Activated naive CD8-positive, alpha-beta T cell treated with anti-CD3 and anti-CD28 coated beads, Interleukin-2, amount 10 ng/mL, durations not matched to agents 7 days and 5 days (primary cell): ENCODE measurements around the gene RABL6. TPM values are rescaled to one million over a fixed set of nuclear protein-coding genes. Genes with fewer than 3 reads are reported as not detected.
A peak's percentile ranks its signal among the peaks of the same experiment; 100 is the strongest.
"Not testable (repeated sequence)": the region's sequence is repeated elsewhere in the genome, so short reads cannot be mapped to it uniquely, and the experiment has no call there.

ENCODE experiments used
- ATAC-seq: fragments of 150-1000 bp; cut with Tn5 transposase; one replicate; pipeline ENCODE4 v1.10.0; 2021; ENCODE audit warnings: low read depth, moderate library complexity
- POLR2A ChIA-PET: fragments of 350-600 bp; sonication (Branson Sonifier 250); formaldehyde crosslinking; loops from one replicate; lab custom pipeline; 2021; ENCODE audit warnings: antibody characterized with exemption; lab: Charles Lee
- DNase-seq: peaks from one replicate; pipeline ENCODE4 v3.0.0; 2021
- H3K27ac Mint-ChIP-seq: one replicate; pipeline ENCODE4 v1.8.0; 2022; ENCODE audit warnings: mild to moderate bottlenecking, mixed read lengths
- H3K27me3 Mint-ChIP-seq: one replicate; pipeline ENCODE4 v1.8.0; 2022; ENCODE audit warnings: mild to moderate bottlenecking, moderate library complexity, mixed read lengths
- H3K36me3 Mint-ChIP-seq: one replicate; pipeline ENCODE4 v1.8.0; 2021; ENCODE audit warnings: mild to moderate bottlenecking, mixed read lengths
- H3K4me1 Mint-ChIP-seq: one replicate; pipeline ENCODE4 v1.8.0; 2021; ENCODE audit warnings: mixed read lengths
- H3K4me3 Mint-ChIP-seq: one replicate; pipeline ENCODE4 v1.8.0; 2022; ENCODE audit warnings: mild to moderate bottlenecking, moderate library complexity, mixed read lengths
- H3K9me3 Mint-ChIP-seq: one replicate; pipeline ENCODE4 v1.8.0; 2021; ENCODE audit warnings: mixed read lengths
- total RNA-seq, 2 experiments: library from RNA; stranded (reverse); gene quantifications; one replicate each; pipeline ENCODE4 v1.2.3, GENCODE V29; 2021

Gene RABL6
- total RNA-seq, 2 experiments from 2014 or later = 91.1 to 98.4 TPM

DNA sequence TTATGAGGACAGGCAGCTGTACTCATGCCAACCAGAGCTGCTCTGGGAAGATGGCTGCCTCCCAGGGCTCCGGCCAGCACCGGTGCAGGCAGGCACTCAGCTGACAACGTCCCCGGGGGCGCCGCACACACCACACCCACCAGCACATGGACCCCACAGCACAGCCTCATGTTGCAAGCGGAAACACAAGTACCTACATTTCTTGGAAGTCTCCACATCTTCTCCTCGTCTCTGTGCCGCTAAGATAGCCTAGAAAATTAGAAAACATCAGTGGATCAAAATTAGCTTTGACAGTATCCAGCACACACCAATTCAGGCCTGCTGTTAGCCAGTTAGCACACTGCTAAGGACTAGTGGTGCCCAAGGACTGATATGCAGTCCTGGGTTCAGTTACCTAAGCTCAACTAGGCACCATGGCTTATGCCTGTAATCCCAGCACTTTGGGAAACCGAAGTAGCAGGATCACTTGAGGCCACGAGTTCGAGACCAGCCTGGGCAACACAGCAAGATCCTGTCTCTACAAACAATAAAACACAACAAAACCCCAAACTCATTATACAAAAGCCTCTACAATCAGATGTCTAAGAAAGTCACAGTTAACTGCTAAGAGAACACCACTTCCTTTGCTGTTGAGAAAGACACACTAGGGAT is 56.0 kb downstream of the RABL6 start:
- no peaks in the 10 kb centered on the region for H3K27me3 Mint-ChIP-seq
- H3K9me3 Mint-ChIP-seq = no peaks in the 10 kb centered on the region
- peaks cover 7% of the 10 kb centered on the region for H3K36me3 Mint-ChIP-seq
- ATAC-seq = no peak
- H3K4me1 Mint-ChIP-seq = peaks cover 14% of the 10 kb centered on the region
- DNase-seq = no peak
- peak overlapping the region; percentile 49 for H3K27ac Mint-ChIP-seq
- POLR2A ChIA-PET = interaction anchor here (0.6 to 1.3 kb wide), 5 partner anchors 9 to 377 kb away, joined by 3 to 5 read pairs (median 4); partner anchors contain the start of genes RABL6, TRAF2 and TUBB4B
- no peak overlapping the region for H3K4me3 Mint-ChIP-seq

DNA sequence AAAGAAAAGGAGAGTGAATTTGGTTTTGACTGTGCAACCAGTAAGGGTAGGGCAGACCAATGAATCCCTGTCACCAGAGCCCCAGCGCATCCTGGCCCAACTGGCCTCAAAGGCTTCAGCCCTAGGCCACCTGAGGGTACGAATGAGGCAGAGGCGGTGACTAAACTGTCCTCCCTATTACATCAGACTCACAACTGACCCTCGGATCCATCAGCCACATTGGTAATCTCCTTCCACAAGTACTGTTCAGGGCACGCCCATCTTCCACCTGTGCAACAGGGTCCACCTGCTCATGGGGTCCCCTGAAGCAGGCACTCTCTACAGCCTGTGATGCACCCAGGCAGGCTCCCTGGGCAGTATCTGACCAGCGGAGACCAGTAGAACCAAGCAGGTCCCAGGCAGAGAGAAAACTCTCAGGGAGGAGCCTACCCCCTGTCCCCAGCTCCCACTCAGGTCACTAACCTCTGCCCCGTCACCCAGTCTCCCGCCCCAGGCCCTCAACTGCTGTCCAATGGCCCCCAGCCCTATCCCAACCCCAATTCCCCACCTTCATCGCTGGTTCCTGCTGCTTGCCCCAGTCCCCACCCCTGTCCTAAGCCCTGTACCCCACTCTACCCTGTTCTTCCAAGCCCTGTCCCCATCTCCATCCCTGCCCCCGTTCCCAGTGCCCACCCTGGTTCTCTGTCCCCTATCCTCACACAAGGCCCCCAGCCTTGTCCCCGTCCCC is 57.5 kb downstream of the RABL6 start:
- peak overlapping the region; percentile 90 for H3K4me3 Mint-ChIP-seq
- POLR2A ChIA-PET = interaction anchor here (0.6 to 1.2 kb wide), 3 partner anchors 14 to 22 kb away, joined by 3 to 4 read pairs (median 4); partner anchors contain the start of gene TRAF2
- no peak for DNase-seq
- H3K9me3 Mint-ChIP-seq = no peaks in the 10 kb centered on the region
- H3K4me1 Mint-ChIP-seq = peaks cover 14% of the 10 kb centered on the region
- H3K36me3 Mint-ChIP-seq = peaks cover 7% of the 10 kb centered on the region
- no peak for ATAC-seq
- peak overlapping the region; percentile 85 for H3K27ac Mint-ChIP-seq
- H3K27me3 Mint-ChIP-seq = no peaks in the 10 kb centered on the region

DNA sequence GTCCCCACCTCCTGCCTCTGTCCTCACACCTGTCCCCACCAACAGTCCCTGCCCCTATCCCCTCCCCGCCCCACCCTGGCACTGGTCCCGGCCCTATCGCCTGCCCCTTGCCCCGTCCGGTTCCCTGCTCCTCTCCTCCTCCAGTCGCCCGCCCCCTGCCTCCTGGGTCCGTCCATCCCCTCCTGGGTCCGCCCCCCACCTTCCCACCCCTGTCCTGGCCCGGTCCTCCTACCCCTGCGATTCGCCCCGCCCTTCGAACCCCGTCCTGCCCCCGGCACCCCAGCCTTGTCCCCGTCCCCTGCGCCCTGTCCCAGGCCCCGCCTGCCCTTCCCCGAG is 58.0 kb downstream of the RABL6 start:
- no peaks in the 10 kb centered on the region for H3K27me3 Mint-ChIP-seq
- H3K4me3 Mint-ChIP-seq = peak overlapping the region; percentile 90
- peaks cover 14% of the 10 kb centered on the region for H3K4me1 Mint-ChIP-seq
- peaks cover 7% of the 10 kb centered on the region for H3K36me3 Mint-ChIP-seq
- ATAC-seq (peak; percentile 12), DNase-seq (no peak)
- peak overlapping the region; percentile 85 for H3K27ac Mint-ChIP-seq
- no peaks in the 10 kb centered on the region for H3K9me3 Mint-ChIP-seq
- POLR2A ChIA-PET = interaction anchor here (0.7 to 1.5 kb wide), 6 partner anchors 13 to 112 kb away, joined by 3 to 9 read pairs (median 4); partner anchors contain the start of genes AJM1 and TRAF2

DNA sequence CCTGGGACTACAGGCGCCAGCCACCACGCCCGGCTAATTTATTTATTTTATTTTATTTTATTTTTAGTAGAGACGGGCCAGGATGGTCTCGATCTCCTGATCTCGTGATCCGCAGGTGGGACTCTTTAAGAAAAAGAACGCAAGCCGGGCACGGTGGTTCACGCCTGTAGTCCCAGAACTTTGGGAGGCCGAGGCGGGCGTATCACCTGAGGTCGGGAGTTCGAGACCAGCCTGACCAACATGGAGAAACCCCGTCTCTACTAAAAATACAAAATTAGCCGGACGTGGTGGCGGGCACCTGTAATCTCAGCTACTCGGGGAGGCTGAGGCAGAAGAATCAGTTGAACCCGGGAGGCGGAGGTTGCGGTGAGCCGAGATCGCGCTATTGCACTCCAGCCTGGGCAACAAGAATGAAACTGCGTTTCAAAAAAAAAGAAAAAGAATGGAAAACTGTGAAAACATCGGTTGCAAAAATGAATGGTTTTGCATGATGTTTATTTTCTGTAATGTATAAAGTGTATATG is 59.2 kb downstream of the RABL6 start:
- H3K27me3 Mint-ChIP-seq, H3K9me3 Mint-ChIP-seq, H3K36me3 Mint-ChIP-seq, ATAC-seq, DNase-seq: not testable (repeated sequence)
- H3K27ac Mint-ChIP-seq = peak overlapping the region; percentile 70
- H3K4me3 Mint-ChIP-seq = peak overlapping the region; percentile 73
- peaks cover 14% of the 10 kb centered on the region for H3K4me1 Mint-ChIP-seq
- POLR2A ChIA-PET = interaction anchor here (1.5 kb wide), 1 partner anchor 18 kb away, joined by 6 read pairs; no protein-coding TSS in a partner anchor

DNA sequence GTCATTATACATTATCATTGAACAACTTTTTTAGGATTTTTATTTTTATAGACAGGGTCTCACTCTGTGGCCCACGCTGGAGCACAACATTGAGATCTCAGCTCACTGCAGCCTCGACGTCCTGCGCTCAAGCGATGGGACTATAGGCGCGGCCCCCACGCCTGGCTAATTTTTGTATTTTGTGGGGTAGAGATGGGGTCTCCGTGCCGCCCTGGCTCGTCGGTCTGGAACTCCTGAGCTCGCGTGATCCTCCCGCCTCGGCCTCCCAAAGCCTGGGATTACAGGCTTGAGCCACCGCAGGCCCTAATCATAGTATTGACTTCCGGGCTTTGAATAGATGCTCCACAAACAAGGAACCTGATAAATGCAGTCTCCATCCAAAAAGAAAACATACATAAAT is 59.7 kb downstream of the RABL6 start:
- peak overlapping the region; percentile 73 for H3K4me3 Mint-ChIP-seq
- ATAC-seq = no peak
- H3K4me1 Mint-ChIP-seq = peaks cover 14% of the 10 kb centered on the region
- H3K36me3 Mint-ChIP-seq = peaks cover 6% of the 10 kb centered on the region
- H3K27ac Mint-ChIP-seq = peak overlapping the region; percentile 16
- POLR2A ChIA-PET = interaction anchor here (0.6 kb wide), 1 partner anchor 12 kb away, joined by 4 read pairs; no protein-coding TSS in a partner anchor
- H3K27me3 Mint-ChIP-seq = no peaks in the 10 kb centered on the region
- DNase-seq = no peak
- H3K9me3 Mint-ChIP-seq = peaks cover under 1% of the 10 kb centered on the region

DNA sequence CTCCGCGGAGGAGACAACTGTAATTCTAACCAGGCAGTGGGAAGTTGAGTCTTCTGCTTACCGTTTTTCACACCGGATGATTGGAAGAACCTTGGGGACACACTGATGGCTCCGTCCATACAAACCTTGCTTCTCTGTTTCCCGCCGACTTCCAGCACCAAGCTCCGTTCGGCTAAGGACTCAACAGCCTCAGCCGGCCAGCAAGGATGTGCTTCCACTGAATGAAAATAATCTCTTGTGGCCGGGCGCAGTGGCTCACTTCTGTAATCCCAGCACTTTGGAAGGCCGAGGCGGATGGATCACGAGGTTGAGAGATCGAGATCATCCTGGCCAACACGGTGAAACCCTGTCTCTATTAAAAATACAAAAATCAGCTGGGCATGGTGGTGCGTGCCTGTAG is 60.2 kb downstream of the RABL6 start:
- Mint-ChIP-seq H3K27ac (peak overlapping the region; percentile 16), H3K4me1 (peaks cover 14% of the 10 kb centered on the region), H3K4me3 (peak overlapping the region; percentile 73), H3K36me3 (peaks cover 6% of the 10 kb centered on the region), H3K9me3 (peaks cover 3% of the 10 kb centered on the region), H3K27me3 (no peaks in the 10 kb centered on the region)
- no peak for DNase-seq
- POLR2A ChIA-PET = interaction anchor here (0.6 kb wide), 1 partner anchor 11 kb away, joined by 4 read pairs; no protein-coding TSS in a partner anchor
- no peak for ATAC-seq

DNA sequence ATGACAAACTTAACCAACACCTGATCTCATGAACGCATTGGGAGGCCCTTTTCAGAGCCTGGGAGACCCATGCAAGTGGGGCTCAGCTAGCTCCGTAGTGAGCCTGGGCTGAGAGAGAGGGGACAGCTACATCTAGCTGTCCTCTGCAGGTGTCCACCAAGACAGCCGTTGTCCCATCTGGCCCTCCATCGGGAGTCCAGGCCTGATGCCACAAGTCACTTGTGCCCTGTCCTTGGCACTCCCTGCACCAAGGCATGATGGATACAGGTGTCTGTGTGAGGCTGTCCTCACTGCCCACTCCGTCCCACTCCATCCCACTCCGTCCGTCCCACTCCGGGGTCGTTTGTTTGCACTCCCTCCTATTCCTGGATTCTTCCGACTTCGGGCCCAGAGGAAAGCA is 60.9 kb downstream of the RABL6 start:
- Mint-ChIP-seq H3K4me1 (peaks cover 14% of the 10 kb centered on the region), H3K36me3 (peaks cover 4% of the 10 kb centered on the region), H3K27ac (no peak overlapping the region), H3K9me3 (peaks cover 3% of the 10 kb centered on the region), H3K27me3 (no peaks in the 10 kb centered on the region), H3K4me3 (no peak overlapping the region)
- POLR2A ChIA-PET = no interaction called here
- DNase-seq = no peak
- no peak for ATAC-seq

DNA sequence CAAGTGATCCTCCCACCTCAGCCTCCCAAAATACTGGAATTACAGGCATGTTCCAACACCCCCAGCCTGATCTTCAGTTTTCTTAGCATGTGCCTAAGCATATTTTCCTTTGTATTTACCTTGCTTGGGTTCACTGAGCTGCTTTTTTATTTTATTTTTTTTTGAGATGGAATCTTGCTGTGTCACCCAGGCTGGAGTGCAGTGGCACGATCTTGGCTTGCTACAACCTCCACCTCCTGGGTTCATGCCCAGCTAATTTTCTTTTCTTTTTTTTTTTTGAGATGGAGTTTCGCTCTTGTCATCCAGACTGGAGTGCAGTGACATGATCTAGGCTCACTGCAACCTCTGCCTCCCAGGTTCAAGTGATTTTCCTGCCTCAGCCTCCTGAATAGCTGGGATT is 61.9 kb downstream of the RABL6 start:
- not testable (repeated sequence) for H3K36me3 Mint-ChIP-seq, H3K4me1 Mint-ChIP-seq, ATAC-seq, H3K27ac Mint-ChIP-seq, H3K4me3 Mint-ChIP-seq, DNase-seq, H3K9me3 Mint-ChIP-seq, H3K27me3 Mint-ChIP-seq
- POLR2A ChIA-PET = interaction anchor here (0.7 to 2.1 kb wide), 3 partner anchors 12 to 92 kb away, joined by 3 to 10 read pairs (median 4); partner anchors contain the start of gene TRAF2

DNA sequence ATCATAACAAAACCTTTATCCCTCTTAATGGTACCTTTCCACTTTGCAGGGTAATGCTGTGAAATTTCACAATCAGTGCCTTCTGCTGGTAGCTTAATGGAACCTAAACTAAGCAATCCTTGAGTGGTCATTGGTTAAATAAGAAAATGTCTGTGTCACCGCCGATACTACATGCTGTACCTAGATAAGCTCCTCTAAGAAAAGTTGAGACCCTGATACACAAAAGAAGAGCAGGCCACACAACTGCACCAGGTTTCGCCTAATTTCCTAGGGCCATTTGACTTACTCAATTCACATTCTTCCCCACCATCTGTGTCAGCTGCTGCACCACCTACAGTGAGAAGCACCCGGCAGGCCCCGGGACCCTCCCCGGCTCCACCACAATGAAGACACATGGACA is 67.4 kb downstream of the RABL6 start:
- Mint-ChIP-seq H3K27ac (no peak overlapping the region), H3K36me3 (no peaks in the 10 kb centered on the region), H3K4me1 (peaks cover 5% of the 10 kb centered on the region), H3K27me3 (peaks cover 1% of the 10 kb centered on the region), H3K9me3 (peaks cover 3% of the 10 kb centered on the region), H3K4me3 (no peak overlapping the region)
- ATAC-seq (no peak), DNase-seq (no peak)
- POLR2A ChIA-PET = no interaction called here

DNA sequence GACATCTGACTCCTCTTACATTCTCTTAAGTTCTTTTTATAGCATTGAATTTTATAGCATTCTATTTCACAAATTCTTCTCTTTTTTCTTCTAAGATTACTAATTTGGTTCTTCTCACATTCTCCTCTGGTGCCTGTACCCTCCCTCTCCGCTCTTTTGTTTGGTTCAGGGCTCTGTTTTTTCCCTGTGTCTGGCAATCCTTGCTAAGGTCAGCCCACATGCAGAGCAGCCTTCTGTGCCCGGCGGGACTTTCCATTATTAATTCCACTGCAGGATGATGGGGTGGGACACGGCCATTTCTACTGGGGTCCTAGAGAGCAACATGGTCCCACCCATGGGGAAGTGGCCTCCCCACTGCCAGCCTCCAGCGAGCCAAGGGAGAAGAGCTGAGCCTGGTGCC is 68.7 kb downstream of the RABL6 start:
- DNase-seq (no peak), ATAC-seq (no peak)
- no peak overlapping the region for H3K4me3 Mint-ChIP-seq
- H3K9me3 Mint-ChIP-seq = peaks cover 3% of the 10 kb centered on the region
- H3K4me1 Mint-ChIP-seq = peaks cover 13% of the 10 kb centered on the region
- no peak overlapping the region for H3K27ac Mint-ChIP-seq
- POLR2A ChIA-PET = no interaction called here
- H3K36me3 Mint-ChIP-seq = no peaks in the 10 kb centered on the region
- H3K27me3 Mint-ChIP-seq = peaks cover 1% of the 10 kb centered on the region

DNA sequence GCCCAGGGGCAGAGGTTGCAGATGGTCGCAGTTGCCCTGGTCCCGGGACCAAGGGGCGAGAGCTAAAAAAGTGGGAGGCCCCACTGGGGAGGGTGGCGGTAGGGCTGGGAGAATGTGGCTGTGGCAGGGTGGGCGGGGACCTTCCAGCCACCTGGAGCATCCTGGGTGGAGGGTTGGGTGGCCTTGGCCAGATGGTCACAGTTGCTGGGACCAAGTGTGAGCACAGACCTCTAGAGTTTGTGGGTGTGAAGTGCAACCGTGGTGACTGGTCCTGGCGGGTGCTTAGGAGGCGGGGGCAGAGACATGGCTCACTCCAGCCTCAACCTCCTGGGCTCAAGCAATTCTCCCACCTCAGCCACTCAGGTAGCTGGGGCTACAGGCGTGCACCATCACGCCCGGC is 72.9 kb downstream of the RABL6 start:
- ATAC-seq (no peak), DNase-seq (no peak)
- Mint-ChIP-seq H3K36me3 (no peaks in the 10 kb centered on the region), H3K4me3 (no peak overlapping the region), H3K27ac (peak overlapping the region; percentile 96), H3K4me1 (peaks cover 29% of the 10 kb centered on the region), H3K27me3 (no peaks in the 10 kb centered on the region), H3K9me3 (no peaks in the 10 kb centered on the region)
- POLR2A ChIA-PET = interaction anchor here (1.5 to 4.5 kb wide), 6 partner anchors 11 to 116 kb away, joined by 5 to 29 read pairs (median 8); partner anchors contain the start of genes CLIC3, EDF1 and PAXX

DNA sequence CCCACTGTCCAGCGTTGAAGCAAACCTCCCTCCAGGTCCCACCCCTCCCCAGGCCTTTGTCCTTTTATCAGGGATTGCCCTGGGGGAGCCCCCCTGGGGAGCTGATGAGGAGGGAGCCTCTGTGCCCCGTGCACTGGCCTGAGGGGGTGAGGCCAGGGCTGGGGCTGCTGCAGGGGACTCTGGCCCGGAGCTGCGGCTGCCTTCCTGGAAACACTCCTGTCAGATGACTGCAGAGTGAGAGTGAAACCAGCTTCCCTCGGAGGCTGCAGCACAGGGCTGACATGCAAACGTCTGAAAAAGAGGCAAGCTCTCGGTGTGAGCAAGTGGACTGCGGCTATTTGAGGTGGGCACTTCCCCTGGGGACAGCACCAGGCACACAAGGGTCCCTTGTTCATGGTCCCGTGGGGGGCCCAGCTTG is 74.0 kb downstream of the RABL6 start:
- POLR2A ChIA-PET = interaction anchor here (0.6 to 4.5 kb wide), 22 partner anchors 12 to 359 kb away, joined by 3 to 29 read pairs (median 4); partner anchors contain the start of genes AJM1, C8G, CLIC3 and EDF1
- Mint-ChIP-seq H3K27ac (peak overlapping the region; percentile 96), H3K27me3 (no peaks in the 10 kb centered on the region), H3K9me3 (no peaks in the 10 kb centered on the region), H3K36me3 (no peaks in the 10 kb centered on the region), H3K4me3 (peak overlapping the region; percentile 85), H3K4me1 (peaks cover 29% of the 10 kb centered on the region)
- DNase-seq (peak; percentile 70), ATAC-seq (peak; percentile 36)
